ENCODE measurements around the gene FXR2. TPM values are rescaled to one million over a fixed set of nuclear protein-coding genes. Genes with fewer than 3 reads are reported as not detected.

FXR2 gene
- total and polyA plus RNA-seq, 4 donors, result 6.8 to 18.3 (median 14.8) TPM

DNA sequence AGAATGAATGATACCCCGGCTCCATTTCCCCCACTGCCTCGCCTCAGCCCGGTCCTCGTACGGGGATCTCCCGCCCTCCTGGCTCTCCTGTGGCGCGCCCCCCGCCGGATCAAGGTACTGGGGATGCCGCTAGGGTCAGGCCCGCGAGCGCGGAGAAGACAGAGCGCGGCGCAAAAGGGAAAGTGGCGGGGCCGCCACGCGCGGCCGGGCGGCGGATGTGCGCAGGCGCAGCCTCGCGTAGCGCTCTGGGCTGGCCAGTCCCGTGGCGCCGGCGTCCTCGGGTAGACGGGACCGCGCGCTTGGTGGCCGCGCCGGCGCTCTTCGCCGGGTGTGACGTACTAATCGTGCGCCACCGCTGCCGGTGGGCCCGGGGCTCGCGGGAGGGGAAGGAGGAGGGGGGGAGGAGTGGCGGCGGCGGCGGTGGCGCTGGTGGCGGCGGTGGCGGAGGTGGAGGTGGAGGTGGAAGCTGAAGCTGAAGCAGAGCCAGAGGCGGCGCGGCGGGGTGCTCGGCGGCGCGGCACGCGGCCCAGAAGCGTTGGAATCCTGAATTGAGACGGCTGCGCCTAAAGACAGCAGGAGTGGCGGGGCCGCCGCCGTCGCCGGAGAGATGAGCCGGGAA lies 53.0 kb downstream of the FXR2 start, which contains the start of gene SENP3:
SENP3 (plus strand) TSS at position 331 of the 619 bp plus-strand sequence. CDS start 1,158 bp downstream, outside the sequence.
- H3K9ac ChIP-seq (ENCODE audit: low read depth in 1 of 2, low read length in 2 of 2), result peak within 1 kb of the TSS in 1 of 2 donors; percentile 67
- peaks cover 4 to 20% (median 7%) of the 10 kb centered on the region in 4 donors for H3K36me3 ChIP-seq (ENCODE audit: control insufficient read depth in 4 of 4, insufficient read depth in 3 of 4, low read depth in 1 of 4, low read length in 3 of 4)
- peak within 1 kb of the TSS; percentile 50 to 85 (median 73) for H3K4me3 ChIP-seq (ENCODE audit: low read depth in 1 of 3, low read length in 3 of 3)
- no peaks in the 10 kb centered on the region for H3K9me3 ChIP-seq (ENCODE audit: control insufficient read depth in 4 of 4, low read length in 3 of 4)
- H3K27ac ChIP-seq (ENCODE audit: low read depth in 1 of 2, low read length in 2 of 2), result peak within 1 kb of the TSS; percentile 33 to 89
- WGBS, result under 1% methylated on average over 82 of the region's 82 CpGs
- TF ChIP-seq EGR1 (IDR thresholded peaks at IDR 0.05; ENCODE audit: low read depth in 2 of 2), result no peak
- no peak for TF ChIP-seq RXRA (IDR thresholded peaks at IDR 0.05)
- TF ChIP-seq, protein P1, sequence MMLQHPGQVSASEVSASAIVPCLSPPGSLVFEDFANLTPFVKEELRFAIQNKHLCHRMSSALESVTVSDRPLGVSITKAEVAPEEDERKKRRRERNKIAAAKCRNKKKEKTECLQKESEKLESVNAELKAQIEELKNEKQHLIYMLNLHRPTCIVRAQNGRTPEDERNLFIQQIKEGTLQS (IDR thresholded peaks at IDR 0.05), result no peak
- TF ChIP-seq FOXA2 (IDR thresholded peaks at IDR 0.05), result no peak
- no peak for TF ChIP-seq JUND (IDR thresholded peaks at IDR 0.05)
- TF ChIP-seq, protein P2, sequence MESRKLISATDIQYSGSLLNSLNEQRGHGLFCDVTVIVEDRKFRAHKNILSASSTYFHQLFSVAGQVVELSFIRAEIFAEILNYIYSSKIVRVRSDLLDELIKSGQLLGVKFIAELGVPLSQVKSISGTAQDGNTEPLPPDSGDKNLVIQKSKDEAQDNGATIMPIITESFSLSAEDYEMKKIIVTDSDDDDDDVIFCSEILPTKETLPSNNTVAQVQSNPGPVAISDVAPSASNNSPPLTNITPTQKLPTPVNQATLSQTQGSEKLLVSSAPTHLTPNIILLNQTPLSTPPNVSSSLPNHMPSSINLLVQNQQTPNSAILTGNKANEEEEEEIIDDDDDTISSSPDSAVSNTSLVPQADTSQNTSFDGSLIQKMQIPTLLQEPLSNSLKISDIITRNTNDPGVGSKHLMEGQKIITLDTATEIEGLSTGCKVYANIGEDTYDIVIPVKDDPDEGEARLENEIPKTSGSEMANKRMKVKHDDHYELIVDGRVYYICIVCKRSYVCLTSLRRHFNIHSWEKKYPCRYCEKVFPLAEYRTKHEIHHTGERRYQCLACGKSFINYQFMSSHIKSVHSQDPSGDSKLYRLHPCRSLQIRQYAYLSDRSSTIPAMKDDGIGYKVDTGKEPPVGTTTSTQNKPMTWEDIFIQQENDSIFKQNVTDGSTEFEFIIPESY (IDR thresholded peaks at IDR 0.05), result no peak
- TF ChIP-seq GABPA (IDR thresholded peaks at IDR 0.05 in 1 of 2, conservative IDR thresholded peaks at IDR 0.05 in 1 of 2), result peak in 1 of 2 donors; percentile 80
- no peaks in the 10 kb centered on the region for H3K27me3 ChIP-seq (ENCODE audit: control insufficient read depth in 4 of 4, insufficient read depth in 4 of 4, low read length in 3 of 4)
- DNase-seq (ENCODE audit: low spot score), result peak; percentile 88
- H3K4me1 ChIP-seq (ENCODE audit: control insufficient read depth in 4 of 4, insufficient read depth in 4 of 4, low read length in 3 of 4), result peaks cover 10 to 55% (median 41%) of the 10 kb centered on the region in 4 donors

DNA sequence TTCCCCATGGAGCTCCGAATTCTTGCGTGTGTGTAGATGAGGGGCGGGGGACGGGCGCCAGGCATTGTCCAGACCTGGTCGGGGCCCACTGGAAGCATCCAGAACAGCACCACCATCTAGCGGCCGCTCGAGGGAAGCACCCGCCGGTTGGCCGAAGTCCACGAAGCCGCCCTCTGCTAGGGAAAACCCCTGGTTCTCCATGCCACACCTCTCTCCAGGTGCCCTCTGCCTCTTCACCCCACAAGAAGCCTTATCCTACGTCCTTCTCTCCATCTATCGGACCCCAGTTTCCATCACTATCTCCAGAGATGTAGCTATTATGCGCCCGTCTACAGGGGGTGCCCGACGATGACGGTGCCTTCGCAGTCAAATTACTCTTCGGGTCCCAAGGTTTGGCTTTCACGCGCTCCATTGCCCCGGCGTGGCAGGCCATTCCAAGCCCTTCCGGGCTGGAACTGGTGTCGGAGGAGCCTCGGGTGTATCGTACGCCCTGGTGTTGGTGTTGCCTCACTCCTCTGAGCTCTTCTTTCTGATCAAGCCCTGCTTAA lies 53.6 kb downstream of the FXR2 start:
- Histone ChIP-seq H3K27me3 (ENCODE audit: control insufficient read depth in 4 of 4, insufficient read depth in 4 of 4, low read length in 3 of 4) (no peaks in the 10 kb centered on the region), H3K9me3 (ENCODE audit: control insufficient read depth in 4 of 4, low read length in 3 of 4) (no peaks in the 10 kb centered on the region), H3K9ac (ENCODE audit: low read depth in 1 of 2, low read length in 2 of 2) (no peak overlapping the region), H3K4me3 (ENCODE audit: low read depth in 1 of 3, low read length in 3 of 3) (peak overlapping the region; percentile 50 to 85 (median 73)), H3K4me1 (ENCODE audit: control insufficient read depth in 4 of 4, insufficient read depth in 4 of 4, low read length in 3 of 4) (peaks cover 10 to 55% (median 41%) of the 10 kb centered on the region in 4 donors), H3K27ac (ENCODE audit: low read depth in 1 of 2, low read length in 2 of 2) (peak overlapping the region; percentile 33 to 89), H3K36me3 (ENCODE audit: control insufficient read depth in 4 of 4, insufficient read depth in 3 of 4, low read depth in 1 of 4, low read length in 3 of 4) (peaks cover 4 to 20% (median 6%) of the 10 kb centered on the region in 4 donors)
- TF ChIP-seq, protein P1 (IDR thresholded peaks at IDR 0.05), result no peak
- TF ChIP-seq FOXA1 (IDR thresholded peaks at IDR 0.05) (no peak), RAD21 (IDR thresholded peaks at IDR 0.05) (peak; percentile 90 to 91), HNF4G (IDR thresholded peaks at IDR 0.05) (no peak), HNF4A (conservative IDR thresholded peaks at IDR 0.05) (peak; percentile 22 to 53), MAX (IDR thresholded peaks at IDR 0.05) (peak; percentile 21), REST (IDR thresholded peaks at IDR 0.05) (no peak), RXRA (IDR thresholded peaks at IDR 0.05) (peak in 1 of 2 donors; percentile 14), CTCF (IDR thresholded peaks at IDR 0.05; ENCODE audit: low read depth, low read length, missing input control) (peak; percentile 94), EGR1 (IDR thresholded peaks at IDR 0.05; ENCODE audit: low read depth in 2 of 2) (no peak), FOXA2 (IDR thresholded peaks at IDR 0.05) (no peak), SP1 (IDR thresholded peaks at IDR 0.05) (peak; percentile 47), YY1 (IDR thresholded peaks at IDR 0.05) (peak; percentile 67), NR2F2 (IDR thresholded peaks at IDR 0.05) (no peak)
- TF ChIP-seq, protein P2 (IDR thresholded peaks at IDR 0.05), result no peak
- peak; percentile 90 for DNase-seq (ENCODE audit: low spot score)
- WGBS, result under 1% methylated on average over 32 of the region's 32 CpGs

Data from liver (tissue), 9 donors.